Mesangial cell (primary cell): ENCODE data around the gene CXCL10. TPM values are rescaled to one million over a fixed set of nuclear protein-coding genes. Genes with fewer than 3 reads are reported as not detected.

ENCODE experiments used
- total RNA-seq: library from RNA; depleted of rRNA; stranded (reverse); fragments of >200 nt; gene quantifications from 2 replicates; pipeline ENCODE4 v1.2.3, GENCODE V29; 2015

CXCL10 gene
- total RNA-seq: not detected in 2 replicates

DNA sequence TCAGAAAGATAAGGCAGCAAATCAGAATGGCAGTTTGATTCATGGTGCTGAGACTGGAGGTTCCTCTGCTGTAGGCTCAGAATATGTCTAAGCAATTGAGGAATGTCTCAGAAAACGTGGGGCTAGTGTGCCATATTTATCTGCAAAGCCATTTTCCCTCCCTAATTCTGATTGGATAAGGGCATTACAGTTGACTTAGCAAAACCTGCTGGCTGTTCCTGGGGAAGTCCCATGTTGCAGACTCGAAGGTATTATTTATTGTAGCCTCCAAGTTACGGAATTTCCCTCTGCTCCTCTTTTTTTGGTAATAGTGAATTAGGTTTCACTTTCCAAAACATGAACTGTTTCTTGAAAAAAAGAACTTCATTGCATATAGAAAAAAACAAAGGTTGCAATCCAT lies at the start of gene CXCL10:
Gene CXCL10, minus strand, starts transcription at position 109 of the 400 bp plus-strand sequence. Its CDS starts 66 bp downstream, at position 43.

GRCh38 chr4:76035799-76036380 lies 12.6 kb upstream of the CXCL10 start, which contains the start of gene CXCL11:
CXCL11 (minus strand) TSS chr4:76036070; CDS start chr4:76035987, 83 bp downstream.

GRCh38 chr4:76007089-76007862 lies 16.0 kb downstream of the CXCL10 start, which contains the start of gene CXCL9:
CXCL9 (minus strand) TSS chr4:76007509; CDS start chr4:76007449, 60 bp downstream.

Other genes with a start within 250 kb of the CXCL10 start
- 0.13 TPM in 1 of 2 replicates, not detected in the other for gene PPEF2, start 121.0 kb downstream of the CXCL10 start, total RNA-seq
- gene NAAA, start 82.5 kb downstream of the CXCL10 start, total RNA-seq: 21.6 and 39.8 TPM in 2 replicates
- gene SDAD1, start 32.6 kb downstream of the CXCL10 start, total RNA-seq: 16.6 and 17.9 TPM in 2 replicates
- gene CXCL9, start 16.0 kb downstream of the CXCL10 start, total RNA-seq: not detected in 2 replicates
- not detected in 2 replicates for gene CXCL11, start 12.6 kb upstream of the CXCL10 start, total RNA-seq
- not detected in 2 replicates for gene ART3, start 51.2 kb upstream of the CXCL10 start, total RNA-seq
- gene NUP54, start 124.9 kb upstream of the CXCL10 start, total RNA-seq: 28.6 and 45.5 TPM in 2 replicates
- gene SCARB2, start 190.3 kb upstream of the CXCL10 start, total RNA-seq: 64.2 and 115 TPM in 2 replicates
- gene FAM47E, start 228.2 kb upstream of the CXCL10 start, total RNA-seq: 0.51 and 3.3 TPM in 2 replicates